ENCODE measurements around the gene HABP4. TPM values are rescaled to one million over a fixed set of nuclear protein-coding genes. Genes with fewer than 3 reads are reported as not detected.

HABP4 gene
- total RNA-seq, 2 donors from 2014 or later, result 13.5 to 24.3 TPM

DNA sequence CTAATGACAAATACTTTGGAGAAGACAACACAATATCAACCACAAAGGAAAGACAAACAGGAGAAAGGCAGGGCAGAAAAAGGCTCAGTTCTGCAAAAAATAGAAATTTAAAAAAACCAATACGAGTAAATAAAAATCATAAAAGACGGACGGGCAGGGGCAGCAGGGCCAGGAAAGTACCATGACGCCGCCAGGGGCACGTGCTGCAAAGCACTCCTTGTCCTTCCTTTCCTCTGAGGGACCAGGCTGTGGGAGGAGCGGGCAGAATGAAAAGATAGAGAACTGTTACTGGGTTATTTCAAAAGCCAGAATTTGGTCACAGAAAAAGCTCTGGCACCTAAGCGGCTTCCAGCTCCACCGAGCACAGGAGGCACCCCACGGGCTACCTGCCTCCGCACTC, 53.9 kb downstream of the HABP4 start:
- H3K4me1 ChIP-seq (replicated peaks), result no peaks in the 10 kb centered on the region
- TF ChIP-seq POLR2A (IDR thresholded peaks at IDR 0.05) (no peak), POLR2AphosphoS5 (IDR thresholded peaks at IDR 0.05) (no peak)
- TF ChIP-seq, protein P1, sequence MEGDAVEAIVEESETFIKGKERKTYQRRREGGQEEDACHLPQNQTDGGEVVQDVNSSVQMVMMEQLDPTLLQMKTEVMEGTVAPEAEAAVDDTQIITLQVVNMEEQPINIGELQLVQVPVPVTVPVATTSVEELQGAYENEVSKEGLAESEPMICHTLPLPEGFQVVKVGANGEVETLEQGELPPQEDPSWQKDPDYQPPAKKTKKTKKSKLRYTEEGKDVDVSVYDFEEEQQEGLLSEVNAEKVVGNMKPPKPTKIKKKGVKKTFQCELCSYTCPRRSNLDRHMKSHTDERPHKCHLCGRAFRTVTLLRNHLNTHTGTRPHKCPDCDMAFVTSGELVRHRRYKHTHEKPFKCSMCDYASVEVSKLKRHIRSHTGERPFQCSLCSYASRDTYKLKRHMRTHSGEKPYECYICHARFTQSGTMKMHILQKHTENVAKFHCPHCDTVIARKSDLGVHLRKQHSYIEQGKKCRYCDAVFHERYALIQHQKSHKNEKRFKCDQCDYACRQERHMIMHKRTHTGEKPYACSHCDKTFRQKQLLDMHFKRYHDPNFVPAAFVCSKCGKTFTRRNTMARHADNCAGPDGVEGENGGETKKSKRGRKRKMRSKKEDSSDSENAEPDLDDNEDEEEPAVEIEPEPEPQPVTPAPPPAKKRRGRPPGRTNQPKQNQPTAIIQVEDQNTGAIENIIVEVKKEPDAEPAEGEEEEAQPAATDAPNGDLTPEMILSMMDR (IDR thresholded peaks at IDR 0.05), result no peak
- H3K36me3 ChIP-seq, result peaks cover 0 to 3% of the 10 kb centered on the region in 2 donors
- no peaks in the 10 kb centered on the region for H3K9me3 ChIP-seq
- DNase-seq (ENCODE audit: low spot score), result no peak
- intact Hi-C loops (cut with DNase I), result no loop called here
- no peak overlapping the region for H3K27ac ChIP-seq
- H3K27me3 ChIP-seq (replicated peaks; ENCODE audit: insufficient read depth), result no peaks in the 10 kb centered on the region
- H3K4me3 ChIP-seq, result no peak overlapping the region
- WGBS, result 94% methylated on average over 11 of the region's 11 CpGs

DNA sequence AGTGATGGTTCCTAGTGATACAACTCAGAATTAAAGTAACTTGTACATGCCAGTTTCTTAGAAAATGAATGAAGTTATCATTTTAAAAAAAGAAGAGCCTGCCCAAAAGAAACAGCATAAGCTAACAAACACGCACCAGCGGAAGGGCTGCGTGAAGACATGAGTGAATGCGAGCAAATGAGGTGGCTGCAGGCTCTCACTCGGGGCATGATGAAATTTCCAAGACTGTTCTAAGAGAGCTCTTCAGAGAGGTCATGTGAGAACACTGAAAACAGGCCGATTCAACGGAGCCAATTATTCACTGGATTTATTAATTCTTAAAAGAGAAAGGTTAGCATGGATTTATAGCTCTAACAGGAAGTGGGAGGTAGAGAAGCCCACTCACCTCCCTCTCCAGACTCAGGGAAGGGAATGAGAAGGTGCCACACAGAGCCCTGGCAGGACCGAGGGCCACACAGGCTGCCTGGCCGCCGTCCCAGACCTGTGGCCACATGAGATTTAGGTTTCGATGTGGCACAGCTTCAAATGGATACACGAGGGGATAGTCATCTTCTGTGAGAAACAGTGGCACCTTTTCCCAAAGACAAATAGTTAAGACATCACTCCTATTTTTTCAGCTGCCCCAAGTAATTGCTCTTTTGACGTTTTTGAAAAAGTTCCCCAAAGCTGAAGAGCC, 55.5 kb downstream of the HABP4 start:
- TF ChIP-seq POLR2A (IDR thresholded peaks at IDR 0.05) (no peak), POLR2AphosphoS5 (IDR thresholded peaks at IDR 0.05) (no peak)
- TF ChIP-seq, protein P1 (IDR thresholded peaks at IDR 0.05), result no peak
- intact Hi-C loops (cut with DNase I), result no loop called here

DNA sequence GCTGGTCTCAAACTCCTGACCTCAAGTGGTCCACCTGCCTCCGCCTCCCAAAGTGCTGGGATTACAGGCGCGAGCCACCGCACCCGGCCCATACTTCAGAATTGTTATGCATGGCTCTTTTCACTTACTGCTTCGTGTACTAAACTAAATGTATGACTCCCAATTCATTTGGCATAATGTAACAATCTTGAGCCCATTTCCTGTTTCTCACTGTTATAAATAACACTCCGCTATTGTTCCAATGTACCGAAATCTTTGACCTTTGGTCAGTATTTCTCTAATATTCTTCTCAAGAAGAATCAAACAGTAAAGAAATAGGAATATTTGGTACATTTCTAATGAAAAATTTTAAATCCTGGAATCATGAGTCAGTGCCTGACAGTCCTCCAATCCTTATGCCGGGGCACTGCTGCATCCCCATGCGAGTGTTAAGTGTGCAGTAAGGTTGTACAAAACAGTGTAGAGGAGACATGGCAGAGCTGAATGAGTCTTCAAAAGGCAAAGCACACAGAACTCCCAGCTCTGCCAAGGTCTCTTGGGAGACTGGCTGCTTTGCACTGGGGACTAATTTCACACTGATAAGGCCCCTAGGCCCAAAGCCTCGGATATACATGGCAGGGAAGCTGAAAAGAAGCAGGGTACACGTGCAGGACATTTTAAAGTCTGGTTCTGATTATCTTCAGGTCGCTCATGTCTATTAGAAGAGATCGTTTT, 58.4 kb downstream of the HABP4 start:
- H3K4me3 ChIP-seq, result no peak overlapping the region
- H3K36me3 ChIP-seq, result peaks cover 0 to 3% of the 10 kb centered on the region in 2 donors
- intact Hi-C loops (cut with DNase I), result no loop called here
- H3K4me1 ChIP-seq (replicated peaks), result no peaks in the 10 kb centered on the region
- WGBS, result 80% methylated on average over 14 of the region's 14 CpGs
- H3K9me3 ChIP-seq, result no peaks in the 10 kb centered on the region
- no peaks in the 10 kb centered on the region for H3K27me3 ChIP-seq (replicated peaks; ENCODE audit: insufficient read depth)
- no peak for DNase-seq (ENCODE audit: low spot score)
- no peak overlapping the region for H3K27ac ChIP-seq
- no peak for TF ChIP-seq POLR2A (IDR thresholded peaks at IDR 0.05)
- TF ChIP-seq POLR2AphosphoS5 (IDR thresholded peaks at IDR 0.05), result no peak
- TF ChIP-seq, protein P1 (IDR thresholded peaks at IDR 0.05), result no peak

More for the DNA sequence above, 55.5 kb downstream of the HABP4 start:
- Histone ChIP-seq H3K4me3 (no peak overlapping the region), H3K36me3 (peaks cover 0 to 3% of the 10 kb centered on the region in 2 donors), H3K4me1 (replicated peaks) (no peaks in the 10 kb centered on the region), H3K27ac (no peak overlapping the region), H3K27me3 (replicated peaks; ENCODE audit: insufficient read depth) (no peaks in the 10 kb centered on the region), H3K9me3 (no peaks in the 10 kb centered on the region)
- WGBS, result 57% methylated on average over 13 of the region's 13 CpGs
- DNase-seq (ENCODE audit: low spot score), result no peak

DNA sequence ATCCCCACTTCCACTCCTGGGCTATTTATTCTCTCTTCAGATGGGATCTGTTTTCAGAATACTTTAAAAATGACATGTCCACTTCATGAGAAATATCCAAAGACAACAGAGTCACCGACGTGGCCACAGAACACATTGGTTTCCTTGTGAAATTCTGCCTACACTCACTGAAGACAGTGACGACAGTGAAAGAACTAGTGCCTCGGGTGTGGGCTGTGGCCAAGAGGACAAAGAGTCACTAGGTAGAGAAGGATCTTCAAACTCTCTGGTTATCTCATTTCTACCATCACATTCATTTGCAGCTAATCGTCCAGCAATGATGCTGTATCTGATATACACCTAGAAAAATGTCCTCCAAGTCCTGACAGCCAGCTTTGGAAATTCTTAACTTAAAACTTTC, 59.1 kb downstream of the HABP4 start:
- Histone ChIP-seq H3K4me1 (replicated peaks) (no peaks in the 10 kb centered on the region), H3K27me3 (replicated peaks; ENCODE audit: insufficient read depth) (no peaks in the 10 kb centered on the region), H3K9me3 (no peaks in the 10 kb centered on the region), H3K36me3 (peaks cover 0 to 3% of the 10 kb centered on the region in 2 donors), H3K27ac (no peak overlapping the region), H3K4me3 (no peak overlapping the region)
- TF ChIP-seq, protein P1 (IDR thresholded peaks at IDR 0.05), result no peak
- TF ChIP-seq POLR2A (IDR thresholded peaks at IDR 0.05) (no peak), POLR2AphosphoS5 (IDR thresholded peaks at IDR 0.05) (no peak)
- no peak for DNase-seq (ENCODE audit: low spot score)
- WGBS, result 93% methylated on average over 5 of the region's 5 CpGs
- intact Hi-C loops (cut with DNase I), result no loop called here
